ENCODE data around the gene CGRRF1. TPM values are rescaled to one million over a fixed set of nuclear protein-coding genes. Genes with fewer than 3 reads are reported as not detected.

CGRRF1 gene
- total RNA-seq, 1 donor from 2014 or later: 19.7 TPM

DNA sequence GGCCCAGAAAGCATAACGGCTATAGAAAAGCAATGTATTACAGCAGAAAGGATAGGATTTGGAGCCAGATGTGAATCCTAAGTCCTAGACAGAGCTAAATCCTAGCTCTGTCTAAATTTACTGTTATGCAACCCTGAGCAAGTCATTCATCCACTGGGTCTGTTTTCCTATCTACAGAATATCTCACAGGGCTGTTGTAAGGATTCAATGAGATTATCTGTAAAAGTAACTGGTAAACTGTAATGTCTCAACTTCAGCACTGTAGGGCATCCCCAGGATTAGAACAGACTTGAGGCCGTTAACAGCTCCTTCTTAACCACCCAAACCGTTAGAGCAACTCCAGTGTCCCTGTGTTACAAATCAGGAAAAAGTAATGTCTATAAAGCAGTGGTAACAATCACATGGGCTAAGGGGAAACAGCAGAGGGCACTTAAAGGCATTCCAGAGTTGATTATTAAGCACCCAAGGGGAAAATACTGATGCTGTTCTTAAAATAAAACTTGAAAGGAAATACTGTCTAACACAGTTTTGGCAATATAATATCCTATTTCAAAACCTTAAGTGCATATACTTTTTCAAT, 31.0 kb upstream of the CGRRF1 start:
- no peak for TF ChIP-seq CTCF (IDR thresholded peaks at IDR 0.05; ENCODE audit: insufficient read depth, low read length, severe bottlenecking)
- DNase-seq (ENCODE audit: low read depth) (no peak), FAIRE-seq (no peak)
- Histone ChIP-seq H3K27me3 (ENCODE audit: control insufficient read depth, insufficient read depth, low read length) (no peaks in the 10 kb centered on the region), H3K36me3 (ENCODE audit: control insufficient read depth, insufficient read depth, low read length) (peaks cover 4% of the 10 kb centered on the region), H3K4me3 (ENCODE audit: low read depth, low read length) (no peak overlapping the region)

DNA sequence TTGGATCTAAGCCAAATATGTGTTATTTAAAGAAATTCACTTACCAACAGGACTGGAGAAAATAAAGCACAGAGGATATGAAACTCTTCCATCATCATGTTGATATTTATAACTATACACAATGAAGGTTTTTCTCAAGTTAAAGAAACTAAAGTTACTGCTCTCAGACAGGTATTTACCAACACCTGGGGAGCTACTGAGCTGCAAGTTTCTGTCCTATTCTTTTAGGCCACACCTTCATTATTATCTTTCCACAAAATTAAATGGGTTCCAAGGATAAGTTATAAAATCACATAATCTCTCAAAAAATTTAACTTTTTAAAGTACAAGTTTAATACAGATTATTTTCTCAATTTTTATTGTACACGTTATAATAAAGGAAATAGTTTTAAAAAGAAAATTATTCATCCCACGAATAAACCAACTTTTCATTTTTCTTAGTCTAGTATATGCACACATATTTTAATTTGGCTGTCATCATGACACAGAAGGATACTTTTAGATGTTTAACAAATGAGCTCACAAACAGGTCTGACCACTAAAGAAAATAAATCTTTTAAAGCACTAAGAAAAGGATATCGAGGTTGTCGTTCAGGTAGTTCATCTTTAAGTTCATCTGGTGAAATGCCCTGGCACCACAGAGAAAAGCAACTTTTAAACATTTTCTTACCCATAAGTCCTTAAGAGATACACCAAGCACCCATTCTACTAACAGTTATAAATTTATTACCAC, 28.7 kb upstream of the CGRRF1 start:
- DNase-seq (ENCODE audit: low read depth) (peak; percentile 82), FAIRE-seq (no peak)
- no peak overlapping the region for H3K4me3 ChIP-seq (ENCODE audit: low read depth, low read length)
- H3K36me3 ChIP-seq (ENCODE audit: control insufficient read depth, insufficient read depth, low read length): peaks cover 4% of the 10 kb centered on the region
- no peak for TF ChIP-seq CTCF (IDR thresholded peaks at IDR 0.05; ENCODE audit: insufficient read depth, low read length, severe bottlenecking)
- H3K27me3 ChIP-seq (ENCODE audit: control insufficient read depth, insufficient read depth, low read length): no peaks in the 10 kb centered on the region

DNA sequence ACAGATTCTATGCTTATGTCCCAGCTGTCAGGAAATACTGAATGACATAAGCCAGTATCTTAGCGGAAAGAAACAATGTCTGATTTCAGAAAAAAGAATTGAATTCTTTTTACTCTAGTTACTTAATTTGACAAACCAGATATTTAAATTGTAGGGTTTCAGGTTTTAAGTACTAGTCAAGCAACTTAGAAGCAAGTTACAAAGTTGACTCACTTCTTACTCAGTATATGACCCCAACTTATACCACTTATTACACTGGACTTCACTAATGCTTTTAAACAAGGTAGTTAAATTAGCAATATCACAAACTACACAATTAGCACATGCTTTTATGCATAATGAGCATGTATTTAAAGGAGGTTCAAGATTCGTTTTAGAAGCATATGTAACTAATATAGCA, 28.0 kb upstream of the CGRRF1 start:
- no peak for FAIRE-seq
- no peaks in the 10 kb centered on the region for H3K27me3 ChIP-seq (ENCODE audit: control insufficient read depth, insufficient read depth, low read length)
- peak; percentile 77 for DNase-seq (ENCODE audit: low read depth)
- H3K36me3 ChIP-seq (ENCODE audit: control insufficient read depth, insufficient read depth, low read length): peaks cover 4% of the 10 kb centered on the region
- H3K4me3 ChIP-seq (ENCODE audit: low read depth, low read length): no peak overlapping the region
- no peak for TF ChIP-seq CTCF (IDR thresholded peaks at IDR 0.05; ENCODE audit: insufficient read depth, low read length, severe bottlenecking)

DNA sequence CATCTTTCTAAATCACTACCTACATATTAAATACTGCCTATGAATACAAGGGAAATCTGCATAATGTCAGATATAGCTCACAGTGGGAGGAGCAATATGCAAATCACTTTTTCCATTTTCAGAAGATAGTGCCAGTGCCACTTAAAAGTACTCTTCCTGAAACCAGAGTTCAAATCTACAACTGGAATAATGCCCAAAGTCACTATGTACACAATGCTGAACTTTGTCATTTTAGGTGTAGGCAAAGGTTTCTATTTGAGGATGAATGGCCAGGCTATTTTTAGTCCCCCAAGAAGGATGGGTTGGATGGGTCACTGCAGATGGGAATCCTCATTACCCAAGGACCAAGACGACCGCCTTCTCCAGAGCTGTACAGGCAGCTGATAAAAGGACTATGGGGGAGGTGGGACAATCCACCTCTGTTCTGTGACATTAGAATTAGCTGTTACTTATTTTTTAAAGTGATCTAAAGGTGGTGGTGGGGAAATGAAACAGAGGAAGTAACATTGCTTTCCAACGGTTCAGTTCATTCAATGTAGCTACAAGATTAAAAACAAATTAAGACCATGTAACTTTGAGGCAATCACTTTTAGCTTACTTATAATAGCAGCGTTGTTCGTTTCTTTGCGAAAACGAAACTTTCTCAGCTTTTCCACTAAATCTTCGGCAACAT, 26.5 kb upstream of the CGRRF1 start:
- Histone ChIP-seq H3K4me3 (ENCODE audit: low read depth, low read length) (no peak overlapping the region), H3K36me3 (ENCODE audit: control insufficient read depth, insufficient read depth, low read length) (peaks cover 4% of the 10 kb centered on the region), H3K27me3 (ENCODE audit: control insufficient read depth, insufficient read depth, low read length) (no peaks in the 10 kb centered on the region)
- TF ChIP-seq CTCF (IDR thresholded peaks at IDR 0.05; ENCODE audit: insufficient read depth, low read length, severe bottlenecking): no peak
- no peak for DNase-seq (ENCODE audit: low read depth)
- no peak for FAIRE-seq

GRCh38 chr14:54483846-54484245, 25.9 kb upstream of the CGRRF1 start:
- peaks cover 3% of the 10 kb centered on the region for H3K36me3 ChIP-seq (ENCODE audit: control insufficient read depth, insufficient read depth, low read length)
- no peak for DNase-seq (ENCODE audit: low read depth)
- H3K27me3 ChIP-seq (ENCODE audit: control insufficient read depth, insufficient read depth, low read length): no peaks in the 10 kb centered on the region
- H3K4me3 ChIP-seq (ENCODE audit: low read depth, low read length): no peak overlapping the region
- no peak for FAIRE-seq
- TF ChIP-seq CTCF (IDR thresholded peaks at IDR 0.05; ENCODE audit: insufficient read depth, low read length, severe bottlenecking): no peak

Data from bronchial epithelial cell (primary cell).